Germinal center (tissue), 1 donor: ENCODE data around the gene EIF2B4.

Experiments used
- DNase-seq: peaks from one replicate; pipeline ENCODE4 v3.0.0; 2012; ENCODE audit warnings: mixed read lengths, low spot score

EIF2B4 gene

DNA sequence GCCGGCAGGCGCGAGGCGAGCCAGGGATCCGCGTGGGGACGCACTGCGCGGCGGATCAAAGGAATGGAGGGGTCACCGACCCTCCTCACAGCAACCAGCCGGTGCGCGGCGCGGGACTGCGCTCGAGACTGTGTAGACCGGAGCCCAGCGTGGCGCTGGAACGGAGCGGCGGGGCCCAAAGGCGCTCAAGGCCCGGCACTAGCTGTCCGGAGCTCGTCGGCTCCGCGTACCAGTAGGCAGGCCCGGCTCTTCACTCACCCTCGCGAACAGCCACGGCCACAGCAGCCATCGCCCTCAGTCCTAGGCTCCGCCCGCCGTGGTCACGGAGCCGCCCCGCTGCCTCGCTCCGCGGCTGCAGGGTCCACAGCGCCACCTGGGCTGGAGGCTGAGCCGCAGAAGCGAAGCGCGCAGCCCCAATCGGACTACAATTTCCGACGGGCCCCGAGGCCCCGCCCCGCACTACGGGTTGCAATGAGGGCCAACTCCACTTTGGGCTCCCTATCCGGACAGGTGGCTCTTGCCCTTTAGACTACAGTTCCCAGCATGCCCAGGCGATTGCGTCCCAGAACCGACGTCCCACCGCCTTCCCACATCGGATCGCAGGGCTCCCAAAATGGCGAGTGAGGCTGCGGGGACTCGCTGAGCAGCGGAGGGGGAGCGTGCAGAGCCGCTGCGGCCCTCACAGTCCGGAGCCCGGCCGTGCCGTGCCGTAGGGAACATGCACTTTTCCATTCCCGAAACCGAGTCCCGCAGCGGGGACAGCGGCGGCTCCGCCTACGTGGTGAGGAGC lies at the start of gene EIF2B4, which contains the start of gene SNX17:
Gene EIF2B4, minus strand, starts transcription at position 313 of the 790 bp plus-strand sequence. Its CDS starts 24 bp downstream, at position 289.
Gene SNX17, plus strand, starts transcription at position 591 of the 790 bp plus-strand sequence. Its CDS starts 128 bp downstream, at position 719.
- peak; percentile 95 for DNase-seq

DNA sequence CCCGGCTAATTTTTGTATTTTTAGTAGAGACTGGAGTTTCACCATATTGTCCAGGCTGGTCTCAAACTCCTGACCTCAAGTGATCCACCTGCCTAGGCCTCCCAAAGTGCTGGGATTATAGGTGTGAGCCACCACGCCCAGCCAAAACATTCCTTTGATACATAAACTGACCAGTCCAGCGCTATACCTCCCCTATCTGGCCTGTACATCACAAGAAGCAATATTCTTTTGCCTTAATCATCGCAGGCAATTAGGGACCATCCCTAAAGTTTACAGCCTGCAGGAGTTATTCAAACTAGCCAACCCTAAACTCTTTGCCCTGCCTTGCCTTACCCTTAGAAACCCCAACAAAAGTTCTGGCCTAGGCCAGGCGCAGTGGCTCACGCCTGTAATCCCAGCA lies 46.0 kb upstream of the EIF2B4 start:
- DNase-seq = no peak

DNA sequence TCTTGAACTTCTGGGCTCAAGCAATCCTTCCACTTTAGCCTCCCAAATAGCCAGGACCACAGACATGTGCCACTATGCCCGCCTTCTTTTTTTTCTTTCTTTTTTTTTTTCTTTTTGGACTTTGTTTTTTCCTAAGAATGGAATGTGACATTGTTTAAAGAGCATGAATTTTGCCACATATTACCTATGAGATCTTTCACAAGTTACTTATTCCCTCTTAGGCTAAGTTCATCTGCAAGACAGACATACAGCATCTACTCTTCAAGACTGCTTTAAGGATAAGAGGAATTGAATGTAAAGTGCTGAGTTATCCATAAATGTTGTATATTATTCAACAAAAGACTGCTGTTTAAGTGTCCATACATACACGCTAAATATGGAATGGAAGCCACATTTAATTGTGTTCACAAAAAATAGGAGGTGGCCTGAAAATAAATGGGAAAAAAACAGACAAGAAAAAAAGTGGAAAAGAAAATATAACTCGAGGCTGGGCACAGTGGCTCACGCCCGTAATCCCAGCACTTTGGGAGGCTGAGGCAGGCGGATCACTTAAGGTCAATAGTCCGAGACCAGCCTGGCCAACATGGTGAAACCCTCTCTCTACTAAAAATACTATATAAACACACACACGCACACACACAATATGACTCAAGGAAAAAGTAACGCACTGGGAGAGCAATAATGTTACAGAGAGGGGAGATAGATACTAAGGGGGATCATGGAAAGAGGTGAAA lies 42.4 kb upstream of the EIF2B4 start:
- no peak for DNase-seq

DNA sequence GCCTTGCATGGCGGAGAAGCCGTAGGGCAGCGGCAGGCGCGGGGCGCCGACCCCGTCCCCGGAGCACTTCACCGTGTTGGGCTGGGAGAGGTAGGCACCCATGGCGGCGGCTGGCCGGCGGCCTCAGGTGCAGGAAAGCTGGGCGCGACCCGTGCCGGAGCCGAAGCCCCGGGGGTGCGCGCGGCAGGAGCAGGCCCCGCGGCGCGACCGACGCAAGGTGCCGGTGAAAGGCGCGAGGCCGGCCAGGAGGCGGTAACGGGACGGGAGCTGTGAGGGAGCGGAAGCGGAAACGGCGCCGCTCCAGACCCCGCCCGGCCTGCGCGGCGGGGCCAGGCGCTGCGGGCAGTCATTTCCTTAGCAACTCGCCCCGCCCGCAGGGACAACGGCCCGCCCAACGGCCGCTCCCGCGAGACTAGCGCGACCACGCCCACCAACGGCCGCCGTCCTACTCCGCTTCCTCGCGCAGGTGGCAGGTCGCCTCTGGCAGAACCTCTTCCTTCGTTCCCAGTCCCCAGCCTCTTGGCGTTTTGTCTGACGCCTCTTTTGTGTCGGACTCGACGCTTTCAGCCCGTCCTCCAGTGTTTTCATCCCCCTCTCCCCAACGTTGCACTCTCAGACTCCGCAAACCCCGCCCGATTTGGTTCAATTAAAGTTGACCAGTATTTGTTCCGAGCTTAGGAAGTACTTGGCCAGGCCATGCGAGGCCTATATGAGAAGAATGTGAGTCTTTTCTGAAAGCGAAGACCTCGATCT lies 39.4 kb upstream of the EIF2B4 start, which contains the start of gene PPM1G:
Gene PPM1G, minus strand, starts transcription at position 271 of the 753 bp plus-strand sequence. Its CDS starts 169 bp downstream, at position 102.
- peak; percentile 95 for DNase-seq

DNA sequence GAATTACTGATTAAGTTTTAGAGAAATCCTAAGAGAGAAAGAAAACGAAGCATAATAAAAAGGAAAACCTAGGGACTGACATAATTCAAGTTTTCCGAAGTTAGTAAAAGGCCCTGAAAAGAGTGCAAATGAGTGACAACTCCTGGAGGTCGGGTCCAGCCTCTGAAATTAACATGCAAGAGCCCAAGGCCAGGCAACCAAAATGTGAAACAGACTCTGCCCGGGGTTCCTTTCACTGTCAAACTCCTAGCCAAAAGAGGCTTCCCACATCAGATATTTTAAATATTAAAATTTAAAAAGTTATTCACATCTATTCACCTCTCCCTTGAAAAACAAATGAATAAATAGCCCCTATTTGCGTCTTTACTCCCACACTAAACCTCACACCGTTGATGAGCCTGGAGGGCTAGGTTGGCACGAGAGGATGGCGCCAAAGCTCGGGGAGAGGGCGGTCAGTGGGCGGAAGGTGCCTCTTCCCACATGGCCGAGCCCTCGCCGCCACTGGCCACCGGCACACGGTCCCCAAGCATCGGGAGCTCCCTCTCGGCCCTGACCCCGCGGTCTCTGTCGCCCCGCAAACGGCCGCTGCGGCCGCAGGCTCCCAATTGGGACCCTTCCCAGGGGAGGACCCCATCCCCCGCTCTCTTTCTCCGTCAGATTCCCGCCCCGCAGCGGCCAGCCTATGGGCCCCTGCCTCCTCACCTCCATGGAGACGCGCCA lies 38.6 kb upstream of the EIF2B4 start:
- DNase-seq = peak; percentile 19

DNA sequence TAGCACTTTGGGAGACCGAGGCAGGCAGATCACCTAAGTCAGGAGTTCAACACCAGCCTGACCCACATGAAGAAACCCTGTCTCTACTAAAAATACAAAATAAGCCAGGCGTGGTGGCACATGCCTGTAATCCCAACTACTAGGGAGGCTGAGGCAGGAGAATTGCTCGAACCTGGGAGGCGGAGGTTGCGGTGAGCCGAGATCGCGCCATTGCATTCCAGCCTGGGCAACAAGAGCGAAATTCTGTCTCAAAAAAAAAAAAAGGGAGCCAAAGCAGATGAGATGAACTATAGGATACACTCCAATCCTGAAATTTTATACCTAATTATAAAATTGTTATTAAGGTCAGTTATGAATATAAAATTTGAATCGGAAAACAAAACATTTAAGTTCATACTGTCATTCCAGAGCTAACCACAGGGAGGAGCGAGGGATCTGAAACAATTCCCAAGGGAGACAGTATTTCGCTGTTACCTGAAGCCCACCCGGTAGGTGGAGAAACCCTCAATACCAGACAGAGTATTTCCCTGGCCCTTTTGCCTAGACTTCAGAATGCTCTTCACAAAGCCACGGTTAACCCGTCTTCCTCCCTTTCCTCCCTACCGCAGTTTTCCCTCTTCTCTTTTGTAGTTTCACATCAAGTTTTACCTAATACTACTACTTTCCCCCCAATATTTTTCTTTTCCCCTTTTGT lies 37.8 kb upstream of the EIF2B4 start:
- DNase-seq = peak; percentile 33

DNA sequence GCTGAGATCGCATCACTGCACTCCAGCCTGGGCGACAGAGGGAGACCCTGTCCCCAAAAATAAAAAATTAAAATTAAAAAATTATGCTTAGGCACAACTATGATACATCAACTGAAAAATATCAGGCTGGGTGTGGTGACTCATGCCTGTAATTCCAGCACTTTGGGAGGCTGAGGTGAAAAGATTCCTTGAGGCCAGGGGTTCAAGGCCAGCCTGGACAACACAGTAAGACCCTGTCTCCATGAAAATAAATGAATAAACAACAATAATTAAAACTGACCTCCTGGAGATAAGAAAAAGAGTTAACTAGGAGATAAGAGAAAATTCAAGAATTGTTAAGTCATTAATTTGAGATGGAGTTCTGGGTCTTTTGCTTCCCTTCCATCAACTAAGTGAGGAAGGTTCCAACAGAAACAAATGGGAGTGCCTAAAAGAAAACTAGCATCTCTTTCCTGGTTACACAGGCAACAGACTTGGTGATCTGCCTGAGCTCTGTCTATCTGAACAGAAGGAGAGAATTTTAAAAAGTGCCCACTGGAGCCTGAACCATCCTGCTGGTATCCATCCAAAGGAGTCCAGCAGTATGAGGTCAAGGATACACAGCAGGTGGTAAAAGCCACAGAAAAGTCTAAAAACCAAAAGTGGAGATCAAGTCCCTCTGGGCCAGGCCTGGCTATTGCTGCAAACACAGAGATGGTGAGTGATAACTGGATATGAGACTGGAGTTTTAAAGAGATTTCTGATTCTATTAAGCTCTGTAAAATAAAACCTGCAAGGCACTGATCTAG lies 30.4 kb upstream of the EIF2B4 start:
- no peak for DNase-seq

DNA sequence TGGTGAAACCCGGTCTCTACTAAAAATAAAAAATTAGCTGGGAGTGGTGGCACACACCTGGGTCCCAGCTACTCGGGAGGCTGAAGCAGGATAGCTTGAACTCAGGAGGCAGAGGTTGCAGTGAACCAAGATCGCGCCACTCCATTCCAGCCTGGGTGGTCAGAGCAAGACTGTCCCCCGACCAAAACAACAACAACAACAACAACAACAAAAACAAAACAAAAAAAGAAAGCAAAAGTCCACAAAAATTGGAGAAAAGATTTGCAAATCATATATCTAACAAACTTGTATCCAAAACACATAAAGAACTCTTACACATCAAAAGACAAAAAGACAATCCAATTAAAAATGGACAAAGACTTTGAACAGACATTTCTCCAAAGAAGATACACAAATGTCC lies 28.8 kb upstream of the EIF2B4 start:
- DNase-seq = no peak

DNA sequence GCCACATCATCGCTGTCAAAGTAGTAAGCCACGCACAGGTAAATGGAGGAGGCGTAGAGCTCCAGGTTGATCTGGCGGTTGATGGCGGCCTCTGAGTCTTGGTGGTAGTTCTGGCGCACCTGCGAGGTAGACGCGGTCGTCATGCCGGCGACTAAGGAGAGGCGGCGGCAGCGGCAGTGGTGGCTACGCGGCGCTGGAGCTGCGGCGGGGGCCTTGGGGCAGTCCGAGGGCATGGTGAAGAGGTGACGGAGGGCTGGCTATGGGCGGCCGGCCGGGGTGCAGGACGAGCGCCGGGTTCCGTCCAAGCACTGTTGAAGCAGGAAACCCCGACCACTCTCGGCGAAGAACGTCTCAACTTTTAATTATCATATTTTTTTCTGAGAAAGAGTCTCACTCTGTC lies 23.1 kb upstream of the EIF2B4 start:
- DNase-seq = no peak

DNA sequence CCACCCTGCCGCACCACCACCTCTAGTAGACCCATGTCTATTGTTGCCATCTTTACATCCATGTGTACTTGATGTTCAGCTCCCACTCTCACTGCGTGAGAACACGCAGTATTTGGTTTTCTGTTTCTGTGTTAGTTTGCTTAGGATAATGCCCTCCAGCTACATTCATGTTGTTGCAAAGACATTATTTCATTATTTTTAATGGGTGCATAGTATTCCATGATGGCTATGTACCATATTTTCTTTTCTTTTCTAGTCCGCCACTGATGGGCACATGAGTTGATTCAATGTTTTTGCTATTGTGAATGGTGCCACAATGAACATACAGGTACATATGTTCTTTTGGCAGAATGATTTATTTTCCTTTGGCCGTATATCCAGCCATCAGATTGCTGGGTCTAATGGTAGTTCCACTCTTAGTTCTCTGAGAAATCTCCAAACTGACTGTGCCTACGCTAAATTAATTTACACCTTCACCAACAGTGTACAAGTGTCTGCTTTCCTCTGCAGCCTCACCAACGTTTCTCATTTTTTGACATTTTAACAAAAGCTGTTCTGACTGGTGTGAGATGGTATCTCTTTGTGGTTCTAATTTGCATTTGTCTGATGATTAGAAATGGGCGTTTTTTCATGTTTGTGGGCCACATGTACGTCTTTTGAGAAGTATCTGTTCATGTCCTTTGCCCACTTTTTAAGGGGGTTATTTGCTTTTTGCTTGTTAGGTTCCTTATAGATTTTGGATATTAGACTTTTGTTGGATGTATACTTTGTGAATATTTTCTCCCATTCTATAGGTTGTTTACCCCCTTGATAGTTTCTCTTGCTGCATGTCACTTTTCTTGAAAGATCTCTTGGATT lies 20.9 kb upstream of the EIF2B4 start:
- DNase-seq = no peak

DNA sequence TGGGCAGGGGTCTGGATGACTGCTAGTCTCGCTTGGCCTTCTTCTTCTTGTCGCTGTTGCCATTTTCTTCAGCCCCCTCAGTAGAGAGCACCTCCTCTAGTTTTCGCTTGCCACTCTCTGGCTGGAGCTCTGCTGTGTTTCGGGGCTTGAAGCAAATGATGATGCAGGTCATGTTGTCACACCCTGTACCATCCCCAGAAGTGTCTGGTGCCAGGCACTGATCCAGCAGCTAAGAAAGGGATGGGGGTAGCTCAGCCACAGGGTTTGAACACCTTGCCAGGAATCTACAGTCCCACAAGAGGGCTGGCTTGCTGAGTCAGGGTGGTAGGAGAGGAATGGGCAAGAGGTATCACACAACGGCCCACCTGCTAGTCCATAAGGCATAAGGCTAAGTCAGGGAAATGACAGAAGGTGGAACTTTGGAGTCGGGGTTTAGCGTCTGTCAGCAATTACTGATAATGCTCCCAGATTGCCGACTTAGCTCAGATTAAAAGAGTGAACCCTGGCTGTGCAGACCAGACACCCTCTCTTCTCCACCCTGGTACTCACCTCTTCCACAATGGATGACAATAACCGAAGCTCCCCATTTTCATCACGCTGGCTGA lies 11.5 kb upstream of the EIF2B4 start:
- DNase-seq = no peak

DNA sequence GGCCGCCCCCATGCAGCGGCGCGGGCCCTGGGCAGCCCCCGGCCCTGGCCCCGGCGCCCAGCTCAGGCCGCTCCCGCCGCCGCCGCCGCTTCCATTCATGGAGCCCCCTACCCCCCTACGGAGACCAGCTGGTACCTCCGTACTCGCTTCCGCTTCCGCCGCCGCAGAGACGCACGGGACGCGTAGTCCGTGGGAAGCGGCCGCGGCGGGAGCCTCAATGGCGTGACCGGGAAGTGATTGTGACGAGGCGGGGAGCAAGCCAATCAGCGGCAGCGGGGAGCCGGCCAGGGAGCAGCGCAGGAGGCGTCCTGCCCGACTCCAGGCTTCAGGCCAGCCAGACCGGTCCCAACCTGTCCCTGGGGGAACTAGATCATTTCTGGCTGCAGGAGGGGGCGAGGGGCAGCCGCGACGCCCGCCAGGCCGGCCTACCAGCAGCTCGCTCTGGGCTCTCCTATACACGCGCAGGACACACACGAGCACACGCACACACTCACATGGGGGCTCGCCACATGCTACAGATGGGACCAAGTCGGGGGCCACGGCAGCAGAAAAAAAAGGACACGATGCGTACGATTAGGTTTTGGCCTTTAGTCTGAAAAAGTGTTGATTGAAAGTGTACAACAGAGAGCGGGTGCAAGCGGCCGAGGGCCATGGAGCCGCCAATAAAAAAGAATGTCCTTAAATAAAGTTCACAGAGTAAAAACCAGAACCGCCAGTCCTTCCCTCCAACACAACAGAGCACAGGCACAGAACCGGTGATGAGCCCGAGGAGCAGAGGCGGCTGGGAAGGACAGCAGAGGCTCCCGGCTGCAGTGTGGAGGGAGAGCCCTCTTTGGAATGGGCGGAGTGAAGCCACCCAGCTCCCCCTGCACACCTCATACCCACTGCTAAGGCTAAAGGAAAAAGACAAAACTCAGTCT lies 10.7 kb upstream of the EIF2B4 start, which contains the start of gene ZNF513:
Gene ZNF513, minus strand, starts transcription at position 109 of the 920 bp plus-strand sequence. CDS start 208 bp downstream, outside the sequence.
- DNase-seq = peak; percentile 86

DNA sequence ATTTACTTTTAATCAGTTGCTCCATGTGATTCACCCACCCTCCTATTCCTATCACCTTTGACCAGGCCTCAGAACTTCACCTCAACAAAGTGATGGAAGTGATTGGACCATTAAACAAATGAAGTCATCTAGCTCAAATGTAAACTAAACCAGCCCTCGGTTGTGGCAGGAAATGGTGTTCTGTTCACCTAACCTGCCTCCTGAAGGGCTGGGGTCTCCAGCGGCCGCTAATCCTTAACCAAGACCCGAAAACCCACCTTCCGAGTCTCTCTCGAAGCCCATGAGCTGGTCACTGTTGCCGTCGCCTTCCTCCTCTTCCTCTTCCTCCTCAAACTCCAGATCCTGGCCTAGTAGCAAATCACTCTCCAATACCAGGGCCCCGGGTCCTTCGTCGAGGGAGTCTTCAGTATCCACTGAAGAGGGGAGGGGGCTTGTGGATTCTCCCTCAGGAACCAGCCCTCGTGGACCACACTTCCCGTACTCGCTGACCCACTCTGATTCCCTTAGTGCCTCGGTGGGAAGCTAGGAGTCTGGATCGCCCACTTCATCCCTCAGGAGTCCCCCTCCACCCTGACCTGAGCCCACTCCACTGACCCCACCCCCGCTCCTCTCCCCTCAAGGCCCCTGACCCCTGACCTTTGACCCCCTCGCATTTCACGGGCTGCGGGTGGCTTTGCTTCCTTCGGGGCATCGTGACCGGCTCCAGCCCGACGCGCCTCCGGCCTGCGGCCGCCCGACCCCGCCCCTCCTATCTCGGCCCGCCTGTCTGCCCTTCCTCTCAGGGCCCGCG lies 9.9 kb upstream of the EIF2B4 start:
- no peak for DNase-seq

DNA sequence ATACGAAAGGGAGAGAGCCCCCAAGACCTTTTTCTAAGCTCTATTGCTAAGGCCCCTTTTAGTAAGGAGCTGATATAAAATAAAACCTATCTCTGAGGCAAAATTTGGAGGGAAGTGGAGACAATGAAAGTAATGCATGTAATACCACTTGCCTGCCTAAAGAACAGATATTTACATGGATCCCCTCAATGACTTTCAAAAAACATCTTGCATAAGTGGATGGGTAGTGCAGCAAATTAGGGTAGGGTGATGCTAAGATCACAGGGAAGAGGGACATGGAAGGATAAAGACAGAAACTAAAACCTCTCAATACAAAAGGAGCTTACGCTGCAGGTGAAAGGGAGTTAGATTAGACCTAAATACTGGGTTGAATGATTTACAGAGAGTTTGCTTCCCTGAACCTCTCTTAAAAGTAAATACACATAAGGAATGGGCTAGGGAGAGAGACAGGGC lies 9.3 kb upstream of the EIF2B4 start:
- DNase-seq = no peak

DNA sequence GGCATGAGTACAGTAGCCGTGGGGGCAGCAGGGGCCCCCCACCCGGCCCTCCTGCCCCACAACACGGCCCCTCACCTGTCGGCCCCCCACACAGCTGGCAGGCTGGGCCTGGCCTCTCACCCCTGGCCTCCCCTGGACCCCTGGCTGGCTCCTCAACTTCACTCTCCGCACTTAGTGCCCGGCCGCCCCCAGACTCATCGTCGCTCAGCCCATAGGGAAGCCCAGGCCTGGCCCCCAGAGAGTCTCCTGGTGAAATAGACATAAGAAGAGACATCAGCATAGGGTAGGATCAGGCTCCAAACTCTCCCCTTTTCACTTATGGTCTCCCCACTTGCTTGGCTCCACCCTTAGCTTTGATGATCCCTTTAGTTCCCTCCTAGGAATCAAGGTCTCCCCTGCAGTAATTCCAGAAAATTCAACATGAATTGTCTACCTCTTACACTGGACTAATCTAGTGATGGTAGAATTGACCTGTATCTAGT lies 8.7 kb upstream of the EIF2B4 start:
- DNase-seq = no peak

DNA sequence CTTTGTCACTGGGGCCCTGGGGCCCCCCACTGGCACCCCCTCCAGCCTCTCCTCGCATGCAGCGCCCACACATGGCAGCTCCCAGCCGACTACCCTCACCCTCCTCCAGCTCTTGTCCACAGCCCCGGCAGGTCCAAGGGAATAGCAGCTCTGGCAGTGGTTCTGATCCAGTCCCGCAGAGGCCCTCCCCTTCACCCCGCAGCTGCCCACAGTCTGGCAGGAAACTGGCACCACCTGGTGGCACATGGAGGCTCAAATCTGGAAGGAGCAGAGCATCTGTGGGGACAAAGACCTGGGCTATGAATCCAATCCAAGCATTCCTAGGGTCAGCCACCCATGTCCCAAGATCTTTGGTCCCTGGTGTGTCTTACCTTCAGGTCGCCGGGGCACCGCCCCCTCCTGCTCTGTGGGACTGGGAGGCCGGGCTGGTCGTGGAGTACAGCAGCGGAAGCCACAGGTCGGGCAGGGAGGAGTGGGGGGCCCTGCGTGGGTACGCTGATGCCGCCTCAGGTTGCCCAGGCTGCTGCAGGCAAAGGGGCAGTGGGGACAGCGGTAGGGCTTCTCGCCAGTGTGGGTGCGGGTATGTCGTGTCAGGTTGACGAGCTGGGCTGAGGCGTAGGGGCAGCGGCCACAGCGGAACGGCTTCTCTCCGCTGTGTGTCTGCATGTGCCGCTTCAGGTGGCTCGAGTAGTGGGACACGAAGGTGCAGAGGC lies 8.1 kb upstream of the EIF2B4 start:
- DNase-seq = no peak
